Neuronal stem cell (in vitro differentiated cells): ENCODE results near the gene RSPH1.

Source experiments
- DNase-seq: peaks from one replicate; pipeline ENCODE4 v3.0.0-alpha.2; 2013; ENCODE audit warnings: low spot score
- H2AFZ ChIP-seq: one replicate; pipeline ENCODE4 v1.6.1; 2013; ENCODE audit warnings: mild to moderate bottlenecking, low read length, inconsistent platforms
- H2AK5ac ChIP-seq: 2 replicates; pipeline ENCODE4 v1.6.1; 2013; ENCODE audit warnings: low read depth, mild to moderate bottlenecking, inconsistent platforms, low read length, moderate library complexity, mixed read lengths
- H2BK120ac ChIP-seq: 2 replicates; pipeline ENCODE4 v1.6.1; 2013; ENCODE audit warnings: low read depth, mild to moderate bottlenecking, inconsistent platforms, low read length, moderate library complexity, mixed read lengths
- H2BK12ac ChIP-seq: one replicate; pipeline ENCODE4 v1.6.1; 2013; ENCODE audit warnings: low read length, inconsistent platforms
- H2BK15ac ChIP-seq: 2 replicates; pipeline ENCODE4 v1.6.1; 2013; ENCODE audit warnings: mild to moderate bottlenecking, low read length, inconsistent platforms, mixed read lengths
- H2BK5ac ChIP-seq: one replicate; pipeline ENCODE4 v1.6.1; 2013; ENCODE audit warnings: inconsistent platforms, mild to moderate bottlenecking, low read length, moderate library complexity
- H3K14ac ChIP-seq: one replicate; pipeline ENCODE4 v1.6.1; 2013; ENCODE audit warnings: low read length, inconsistent platforms
- H3K18ac ChIP-seq: 2 replicates; pipeline ENCODE4 v1.6.1; 2013; ENCODE audit warnings: low read length, inconsistent platforms
- H3K23ac ChIP-seq: 2 replicates; pipeline ENCODE4 v1.6.1; 2013; ENCODE audit warnings: low read depth, mild to moderate bottlenecking, mixed read lengths, low read length, inconsistent platforms; ENCODE audit not compliant: poor library complexity
- H3K27ac ChIP-seq: replicated peaks from 3 replicates; pipeline ENCODE4 v1.5.1; 2013; ENCODE audit warnings: low read length, inconsistent platforms
- H3K27me3 ChIP-seq, 3 experiments: 2 replicates each; pipeline ENCODE4 v1.6.1; 2013; ENCODE audit warnings: low read length in 3 of 3, mild to moderate bottlenecking in 2 of 3, inconsistent platforms in 1 of 3, low read depth in 1 of 3, mixed read lengths in 1 of 3, moderate library complexity in 1 of 3; ENCODE audit not compliant: control insufficient read depth in 3 of 3, insufficient read depth in 3 of 3
- H3K36me3 ChIP-seq, 2 donors: replicated peaks in 1 of 2; 2 replicates each; pipeline ENCODE4 v1.6.1; 2013; ENCODE audit warnings: low read length in 2 of 2; ENCODE audit not compliant: control insufficient read depth in 2 of 2, insufficient read depth in 2 of 2
- H3K4ac ChIP-seq: 2 replicates; pipeline ENCODE4 v1.6.1; 2013; ENCODE audit warnings: inconsistent platforms, mild to moderate bottlenecking, low read length, moderate library complexity
- H3K4me1 ChIP-seq, 2 donors: 1 replicate in 1 of 2; 2 replicates in 1 of 2; pipeline ENCODE4 v1.6.1; 2013; ENCODE audit warnings: low read length in 2 of 2, low read depth in 1 of 2; ENCODE audit not compliant: control insufficient read depth in 2 of 2, insufficient read depth in 1 of 2
- H3K4me2 ChIP-seq: one replicate; pipeline ENCODE4 v1.6.1; 2013; ENCODE audit warnings: mild to moderate bottlenecking, low read length, inconsistent platforms; ENCODE audit not compliant: insufficient read depth, poor library complexity, severe bottlenecking
- H3K4me3 ChIP-seq, 2 donors: 2 replicates each; pipeline ENCODE4 v1.5.1; 2013; ENCODE audit warnings: low read length in 2 of 2, mild to moderate bottlenecking in 2 of 2, inconsistent platforms in 1 of 2, moderate library complexity in 1 of 2
- H3K79me1 ChIP-seq: one replicate; pipeline ENCODE4 v1.6.1; 2013; ENCODE audit warnings: low read depth, mild to moderate bottlenecking, inconsistent platforms, low read length, moderate library complexity
- H3K9ac ChIP-seq: one replicate; pipeline ENCODE4 v1.6.1; 2013; ENCODE audit warnings: mild to moderate bottlenecking, low read depth, low read length, inconsistent platforms; ENCODE audit not compliant: poor library complexity
- H3K9me3 ChIP-seq, 2 donors: replicated peaks in 1 of 2; 2 replicates each; pipeline versions ENCODE3 to v1.6.1; 2013; ENCODE audit warnings: low read length in 2 of 2, mild to moderate bottlenecking in 2 of 2, inconsistent platforms in 1 of 2, low read depth in 1 of 2, mixed read lengths in 1 of 2, moderate library complexity in 1 of 2; ENCODE audit not compliant: control insufficient read depth in 2 of 2, insufficient read depth in 1 of 2
- H4K8ac ChIP-seq: one replicate; pipeline ENCODE4 v1.6.1; 2013; ENCODE audit warnings: low read depth, mild to moderate bottlenecking, inconsistent platforms, low read length, moderate library complexity
- H4K91ac ChIP-seq: one replicate; pipeline ENCODE4 v1.6.1; 2013; ENCODE audit warnings: low read length, low read depth, mild to moderate bottlenecking, inconsistent platforms; ENCODE audit not compliant: poor library complexity
- WGBS, 2 donors: extraction: QIAGEN DNeasy Blood & Tissue Kit; methylation state at CpG; one replicate each; pipeline ENCODE4 v1.1.7; 2013; ENCODE audit warnings: missing lambda C conversion rate in 2 of 2, mixed read lengths in 1 of 2; ENCODE audit not compliant: insufficient read length in 2 of 2, insufficient replicate concordance in 1 of 2; ENCODE audit errors: extremely low coverage in 2 of 2; 5-methylcytosine and 5-hydroxymethylcytosine counted together

Gene RSPH1

GRCh38 chr21:42503711-42504110, 7.7 kb upstream of the RSPH1 start:
- H3K4me2 ChIP-seq = no peak overlapping the region
- H2BK12ac ChIP-seq = no peak overlapping the region
- H2AFZ ChIP-seq = no peak overlapping the region
- WGBS, 2 donors = no CpG with 5 or more reads among the region's 4 CpGs
- no peaks in the 10 kb centered on the region for H3K79me1 ChIP-seq
- H3K4me1 ChIP-seq = peaks cover 2 to 3% of the 10 kb centered on the region in 2 donors
- H4K91ac ChIP-seq = no peak overlapping the region
- no peak overlapping the region for H3K18ac ChIP-seq
- H3K23ac ChIP-seq = no peak overlapping the region
- DNase-seq = no peak
- H2BK120ac ChIP-seq = no peak overlapping the region
- H3K27ac ChIP-seq = no peak overlapping the region
- H3K4ac ChIP-seq = no peak overlapping the region
- H3K36me3 ChIP-seq = no peaks in the 10 kb centered on the region
- H2BK5ac ChIP-seq = no peak overlapping the region
- no peak overlapping the region for H2AK5ac ChIP-seq
- no peak overlapping the region for H4K8ac ChIP-seq
- no peaks in the 10 kb centered on the region for H3K9me3 ChIP-seq
- H3K27me3 ChIP-seq = peaks cover 0 to 3% (median 0%) of the 10 kb centered on the region in 3 experiments
- H3K14ac ChIP-seq = no peak overlapping the region
- no peak overlapping the region for H2BK15ac ChIP-seq
- H3K4me3 ChIP-seq = no peak overlapping the region
- H3K9ac ChIP-seq = no peak overlapping the region

- Histone ChIP-seq H3K27ac (no peak overlapping the region), H3K4ac (no peak overlapping the region), H3K18ac (no peak overlapping the region), H3K36me3 (no peaks in the 10 kb centered on the region), H3K4me1 (peaks cover 6 to 8% of the 10 kb centered on the region in 2 donors), H3K14ac (no peak overlapping the region), H2AK5ac (no peak overlapping the region), H3K79me1 (no peaks in the 10 kb centered on the region), H2AFZ (no peak overlapping the region), H3K4me2 (no peak overlapping the region), H3K9me3 (no peaks in the 10 kb centered on the region), H3K4me3 (no peak overlapping the region), H4K8ac (no peak overlapping the region), H2BK12ac (no peak overlapping the region), H2BK15ac (no peak overlapping the region), H2BK5ac (no peak overlapping the region), H3K27me3 (peaks cover 0 to 8% (median 0%) of the 10 kb centered on the region in 3 experiments), H3K23ac (no peak overlapping the region), H4K91ac (no peak overlapping the region), H3K9ac (no peak overlapping the region), H2BK120ac (no peak overlapping the region)
- no peak for DNase-seq
- WGBS, 2 donors = no CpG with 5 or more reads among the region's 5 CpGs
Measured at GRCh38 chr21:42500736-42501135, 4.7 kb upstream of the RSPH1 start.

GRCh38 chr21:42500225-42500624, 4.2 kb upstream of the RSPH1 start:
- Histone ChIP-seq H4K91ac (no peak overlapping the region), H3K9me3 (no peaks in the 10 kb centered on the region), H2BK12ac (no peak overlapping the region), H2BK5ac (no peak overlapping the region), H3K4me2 (no peak overlapping the region), H3K27me3 (peaks cover 0 to 13% (median 0%) of the 10 kb centered on the region in 3 experiments), H3K23ac (no peak overlapping the region), H2AK5ac (no peak overlapping the region), H3K4me3 (no peak overlapping the region), H3K79me1 (no peaks in the 10 kb centered on the region), H2BK15ac (no peak overlapping the region), H3K14ac (no peak overlapping the region), H3K4me1 (peaks cover 8 to 10% of the 10 kb centered on the region in 2 donors), H3K18ac (no peak overlapping the region), H3K4ac (no peak overlapping the region), H2BK120ac (no peak overlapping the region), H3K9ac (no peak overlapping the region), H3K27ac (no peak overlapping the region), H3K36me3 (no peaks in the 10 kb centered on the region), H2AFZ (no peak overlapping the region), H4K8ac (no peak overlapping the region)
- no peak for DNase-seq
- WGBS, 2 donors = no CpG with 5 or more reads among the region's 4 CpGs

GRCh38 chr21:42499444-42500112, 3.6 kb upstream of the RSPH1 start:
- H3K27ac ChIP-seq = peak overlapping the region; percentile 47
- peaks cover 8 to 10% of the 10 kb centered on the region in 2 donors for H3K4me1 ChIP-seq
- no peak overlapping the region for H3K4ac ChIP-seq
- H3K9ac ChIP-seq = no peak overlapping the region
- WGBS, 2 donors = no CpG with 5 or more reads among the region's 15 CpGs
- H3K14ac ChIP-seq = no peak overlapping the region
- peak overlapping the region; percentile 7 for H2BK5ac ChIP-seq
- no peak overlapping the region for H2BK120ac ChIP-seq
- H2AK5ac ChIP-seq = no peak overlapping the region
- H3K18ac ChIP-seq = peak overlapping the region; percentile 31
- no peaks in the 10 kb centered on the region for H3K9me3 ChIP-seq
- H3K23ac ChIP-seq = no peak overlapping the region
- no peak overlapping the region for H4K91ac ChIP-seq
- peaks cover 0 to 17% (median 0%) of the 10 kb centered on the region in 3 experiments for H3K27me3 ChIP-seq
- H2AFZ ChIP-seq = peak overlapping the region; percentile 63
- no peak overlapping the region for H3K4me3 ChIP-seq
- no peak overlapping the region for H2BK15ac ChIP-seq
- no peaks in the 10 kb centered on the region for H3K36me3 ChIP-seq
- no peak overlapping the region for H3K4me2 ChIP-seq
- no peak for DNase-seq
- H4K8ac ChIP-seq = no peak overlapping the region
- H2BK12ac ChIP-seq = no peak overlapping the region
- no peaks in the 10 kb centered on the region for H3K79me1 ChIP-seq
